IPS DF 19.7 (cell line): Measurements from ENCODE around the gene RGS2.

ENCODE experiments used
- DNase-seq: peaks from one replicate; pipeline ENCODE4 v3.0.0-alpha.2; 2013; ENCODE audit warnings: low read depth, low spot score

The RGS2 gene

GRCh38 chr1:192830595-192831246, 21.9 kb downstream of the RGS2 start:
- no peak for DNase-seq

DNA sequence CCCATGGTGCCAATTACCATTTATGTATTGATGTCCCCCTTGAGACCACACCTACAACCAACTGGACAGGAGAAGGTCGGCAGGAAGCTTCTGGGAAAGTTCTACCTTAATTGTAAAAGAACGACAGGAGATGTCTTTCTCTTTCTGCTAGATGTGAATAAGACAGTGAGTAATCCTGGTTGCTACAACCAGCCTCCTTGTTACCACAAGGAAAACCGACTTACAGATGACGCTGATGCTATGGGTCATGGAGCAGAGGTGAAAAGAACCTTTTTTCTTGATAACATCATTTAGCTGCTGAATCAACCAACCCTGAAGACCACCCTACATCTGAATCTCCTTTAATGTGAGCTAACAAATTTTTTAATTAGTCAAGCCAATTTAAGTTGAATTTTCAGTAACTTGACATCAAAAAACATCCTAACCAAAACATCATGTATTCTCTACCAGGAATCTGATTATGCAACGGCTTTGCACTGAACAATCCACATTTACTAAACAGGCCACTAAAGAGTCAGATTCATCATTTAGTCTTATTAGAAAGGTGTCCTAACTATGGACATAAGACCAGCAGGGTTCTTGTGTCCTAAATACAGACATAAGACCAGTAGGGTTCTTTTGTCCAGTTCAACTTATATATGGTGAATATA, 23.0 kb downstream of the RGS2 start:
- no peak for DNase-seq

GRCh38 chr1:192832492-192832891, 23.7 kb downstream of the RGS2 start:
- no peak for DNase-seq

GRCh38 chr1:192835116-192835515, 26.3 kb downstream of the RGS2 start:
- DNase-seq: no peak

GRCh38 chr1:192839162-192840066, 30.6 kb downstream of the RGS2 start:
- peak; percentile 38 for DNase-seq

DNA sequence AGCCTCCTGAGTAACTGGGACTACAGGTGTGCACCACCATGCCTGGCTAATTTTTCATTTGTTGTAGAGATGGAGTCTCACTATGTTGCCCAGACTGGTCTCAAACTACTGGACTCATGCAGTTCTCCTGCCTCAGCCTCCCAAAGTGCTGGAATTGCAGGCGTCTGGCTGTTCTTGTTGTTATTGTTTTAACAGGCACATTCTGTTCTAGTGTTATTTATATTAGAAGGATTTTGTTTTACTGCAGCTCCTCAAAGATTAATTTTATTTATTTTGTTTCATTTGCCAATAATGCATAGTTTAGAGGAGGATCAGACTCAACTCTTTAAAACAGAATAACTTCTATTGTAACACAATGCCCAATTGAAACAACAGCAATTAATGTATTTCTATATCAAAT, 35.5 kb downstream of the RGS2 start:
- DNase-seq: no peak

GRCh38 chr1:192846950-192847349, 38.1 kb downstream of the RGS2 start:
- no peak for DNase-seq

DNA sequence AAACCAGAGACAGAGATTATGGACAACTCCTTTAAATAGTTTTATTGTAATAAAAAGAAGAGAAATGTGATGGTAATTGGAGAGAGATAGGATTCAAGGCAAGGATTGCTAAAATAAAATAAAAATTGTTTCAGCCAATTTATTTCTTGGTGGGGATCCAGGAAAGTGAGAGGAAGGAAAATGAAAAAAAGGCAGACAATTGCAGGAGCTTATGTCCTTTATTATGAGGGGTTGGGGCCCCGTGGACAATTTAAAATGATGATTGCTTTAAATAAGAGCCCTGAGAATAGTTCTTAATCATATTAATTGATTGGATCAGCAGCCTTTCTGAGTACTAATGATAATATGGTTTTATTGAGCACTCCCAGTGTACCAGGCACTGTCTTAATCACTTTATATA, 40.2 kb downstream of the RGS2 start:
- no peak for DNase-seq

GRCh38 chr1:192849442-192849841, 40.6 kb downstream of the RGS2 start:
- no peak for DNase-seq

DNA sequence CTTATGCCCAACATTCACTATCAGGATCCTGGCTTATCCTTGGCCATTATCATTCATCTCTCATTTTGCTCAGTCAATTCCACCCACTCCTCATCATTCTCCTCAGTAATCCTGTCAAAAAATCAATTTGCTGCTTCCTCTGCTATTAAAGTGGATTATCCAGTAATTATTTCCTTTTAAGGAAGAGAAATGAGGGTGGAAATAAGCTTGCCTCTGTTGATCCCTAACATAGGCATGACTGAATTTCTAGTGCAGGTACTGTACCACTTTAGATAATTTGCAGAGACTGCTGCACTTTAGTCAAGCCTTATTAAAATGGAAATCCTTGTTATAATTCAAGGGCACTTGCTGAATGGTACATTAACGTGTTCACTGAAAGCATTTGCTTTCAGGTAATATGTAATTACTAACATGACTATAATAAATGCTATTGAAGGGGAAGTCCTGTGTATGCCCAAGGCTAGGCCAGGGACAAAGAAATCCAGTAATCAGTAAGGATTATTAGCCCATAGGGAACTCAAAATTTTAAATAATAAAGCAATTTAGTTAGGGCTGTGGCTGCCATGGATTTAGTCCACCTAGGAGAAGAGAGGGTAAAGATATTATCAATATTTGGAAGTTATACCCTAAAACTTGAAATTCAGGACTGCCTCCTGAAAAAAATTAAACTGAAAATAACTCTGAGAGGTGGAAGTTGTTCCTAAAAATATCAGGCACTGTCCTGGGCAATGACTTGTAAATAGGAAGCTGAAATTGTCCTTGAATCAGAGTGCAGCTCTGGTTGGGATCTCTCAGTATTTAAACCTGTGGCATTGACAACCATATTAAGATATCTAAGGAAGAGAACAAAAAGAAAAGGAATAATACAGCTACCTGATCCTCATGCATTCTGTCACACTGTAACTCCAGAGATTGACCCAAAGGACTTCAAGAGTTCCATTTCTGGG, 43.4 kb downstream of the RGS2 start:
- no peak for DNase-seq

GRCh38 chr1:192858456-192858855, 49.6 kb downstream of the RGS2 start:
- no peak for DNase-seq

GRCh38 chr1:192859808-192860207, 51.0 kb downstream of the RGS2 start:
- no peak for DNase-seq

GRCh38 chr1:192860478-192861185, 51.8 kb downstream of the RGS2 start:
- DNase-seq: no peak

GRCh38 chr1:192861860-192862259, 53.0 kb downstream of the RGS2 start:
- DNase-seq: no peak
